HepG2 (cell line): ENCODE data around the gene SPRN. TPM values are rescaled to one million over a fixed set of nuclear protein-coding genes. Genes with fewer than 3 reads are reported as not detected.
A peak's percentile ranks its signal among the peaks of the same experiment; 100 is the strongest.

Source experiments
- GABPB1 ChIP-seq: IDR thresholded peaks from 2 replicates; pipeline ENCODE4 v1.6.1; 2016; ENCODE audit warnings: mild to moderate bottlenecking, missing genetic modification reagents, moderate library complexity, missing compliant biosample characterization
- IRF2 ChIP-seq: IDR thresholded peaks from 2 replicates; pipeline ENCODE4 v1.6.1; 2018; ENCODE audit warnings: missing genetic modification reagents, missing compliant biosample characterization
- KDM4B ChIP-seq: sonication (generic); formaldehyde crosslinking; IDR thresholded peaks from 2 replicates; pipeline ENCODE4 v1.4.0; 2020; ENCODE audit warnings: missing genetic modification reagents
- LCORL ChIP-seq, 2 experiments: fragments of 450-650 bp in 1 of 2; sonication (generic) in 1 of 2; formaldehyde crosslinking in 1 of 2; IDR thresholded peaks; 2 replicates each; pipeline versions ENCODE4 v1.5.0 to v1.6.1; 2017 to 2020; ENCODE audit warnings: antibody characterized with exemption in 1 of 2, missing genetic modification reagents in 1 of 2
- NFYB ChIP-seq: sonication (generic); formaldehyde crosslinking; IDR thresholded peaks from 2 replicates; pipeline ENCODE4 v1.4.0; 2020; ENCODE audit warnings: missing genetic modification reagents
- RAD21 ChIP-seq: fragments of 450-650 bp; formaldehyde crosslinking; IDR thresholded peaks from 2 replicates; pipeline ENCODE4 v1.5.0; 2020; ENCODE audit warnings: mild to moderate bottlenecking
- SIX1 ChIP-seq: sonication (generic); formaldehyde crosslinking; IDR thresholded peaks from 2 replicates; pipeline ENCODE4 v1.4.0; 2020; ENCODE audit warnings: missing genetic modification reagents, borderline replicate concordance
- SOX6 ChIP-seq, 2 experiments: fragments of 450-650 bp in 1 of 2; sonication (generic) in 1 of 2; formaldehyde crosslinking in 1 of 2; IDR thresholded peaks; 2 replicates each; pipeline versions ENCODE4 v1.4.0 to v1.6.1; 2017 to 2020; ENCODE audit warnings: antibody characterized with exemption in 1 of 2, mild to moderate bottlenecking in 1 of 2, missing genetic modification reagents in 1 of 2
- SRF ChIP-seq: IDR thresholded peaks from 2 replicates; pipeline ENCODE4 v1.6.1; 2011; ENCODE audit warnings: mild to moderate bottlenecking, low read depth, low read length, moderate library complexity
- SSRP1 ChIP-seq: IDR thresholded peaks from 2 replicates; pipeline ENCODE4 v1.6.1; 2016; ENCODE audit warnings: control low read depth
- TAF1 ChIP-seq: sonication (generic); formaldehyde crosslinking; IDR thresholded peaks from 2 replicates; pipeline ENCODE4 v1.4.0; 2020; ENCODE audit warnings: missing genetic modification reagents
- YY1 ChIP-seq: IDR thresholded peaks from 2 replicates; pipeline ENCODE4 v1.6.1; 2011; ENCODE audit warnings: low read length, low read depth, moderate library complexity, mild to moderate bottlenecking; ENCODE audit not compliant: insufficient read depth, insufficient replicate concordance
- ZNF160 ChIP-seq: sonication (generic); formaldehyde crosslinking; IDR thresholded peaks from 2 replicates; pipeline ENCODE4 v1.8.0; 2022; ENCODE audit warnings: mild to moderate bottlenecking, inconsistent platforms, missing genetic modification reagents
- ZNF235 ChIP-seq: sonication (generic); formaldehyde crosslinking; IDR thresholded peaks from 2 replicates; pipeline ENCODE4 v1.8.1; 2023; ENCODE audit warnings: mild to moderate bottlenecking, missing genetic modification reagents, borderline replicate concordance
- ZNF383 ChIP-seq: sonication (generic); formaldehyde crosslinking; IDR thresholded peaks from 2 replicates; pipeline ENCODE4 v1.4.0; 2020; ENCODE audit warnings: missing genetic modification reagents, mild to moderate bottlenecking, borderline replicate concordance
- ZNF468 ChIP-seq: sonication (generic); formaldehyde crosslinking; IDR thresholded peaks from 2 replicates; pipeline ENCODE4 v1.8.0; 2022; ENCODE audit warnings: mild to moderate bottlenecking, moderate library complexity, missing genetic modification reagents
- ZNF605 ChIP-seq: sonication (generic); formaldehyde crosslinking; IDR thresholded peaks from 2 replicates; pipeline ENCODE4 v1.8.0; 2022; ENCODE audit warnings: mild to moderate bottlenecking, missing genetic modification reagents
- polyA plus RNA-seq, 8 experiments: library from polyadenylated mRNA; depleted of rRNA in 3 of 8; stranded (reverse) in 7 of 8; unstranded in 1 of 8; fragments of >200 nt; fragmentation: Illumina TruSeq in 4 of 8; extraction: Trizol in 4 of 8; gene quantifications; 2 replicates each; pipeline versions ENCODE4 v1.2.1 to v1.2.3, GENCODE V29; 2011 to 2016; ENCODE audit warnings: low read depth in 4 of 8, missing spikeins in 1 of 8, mixed read lengths in 1 of 8; ENCODE audit not compliant: insufficient read depth in 1 of 8
- total RNA-seq, 5 experiments: library from RNA; depleted of rRNA; stranded (reverse); fragments of >200 nt; fragmentation: Illumina TruSeq; extraction: Trizol; gene quantifications; 2 replicates each; pipeline ENCODE4 v1.2.3, GENCODE V29; 2016; ENCODE audit warnings: low read depth in 1 of 5
- TF ChIP-seq, protein P1 (sequence below): sonication (generic); formaldehyde crosslinking; IDR thresholded peaks from 2 replicates; pipeline ENCODE4 v1.4.0; 2020; ENCODE audit warnings: missing genetic modification reagents, borderline replicate concordance
- TF ChIP-seq, protein P2 (sequence below): sonication (generic); formaldehyde crosslinking; IDR thresholded peaks from 2 replicates; pipeline ENCODE4 v1.4.0; 2020; ENCODE audit warnings: mild to moderate bottlenecking, missing genetic modification reagents
- TF ChIP-seq, protein P3 (sequence below): sonication (generic); formaldehyde crosslinking; IDR thresholded peaks from 2 replicates; pipeline ENCODE4 v1.4.0; 2020; ENCODE audit warnings: mild to moderate bottlenecking, missing genetic modification reagents
- TF ChIP-seq, protein P4 (sequence below): IDR thresholded peaks from 2 replicates; pipeline ENCODE4 v1.6.1; 2016
- TF ChIP-seq, protein P5 (sequence below): sonication (generic); formaldehyde crosslinking; IDR thresholded peaks from 2 replicates; pipeline ENCODE4 v1.4.0; 2020; ENCODE audit warnings: missing genetic modification reagents

SPRN gene
- total and polyA plus RNA-seq, 2 of the 13 experiments (the other 11 are each of a cell fraction or from before 2014, with no cell fraction given), result not detected

DNA sequence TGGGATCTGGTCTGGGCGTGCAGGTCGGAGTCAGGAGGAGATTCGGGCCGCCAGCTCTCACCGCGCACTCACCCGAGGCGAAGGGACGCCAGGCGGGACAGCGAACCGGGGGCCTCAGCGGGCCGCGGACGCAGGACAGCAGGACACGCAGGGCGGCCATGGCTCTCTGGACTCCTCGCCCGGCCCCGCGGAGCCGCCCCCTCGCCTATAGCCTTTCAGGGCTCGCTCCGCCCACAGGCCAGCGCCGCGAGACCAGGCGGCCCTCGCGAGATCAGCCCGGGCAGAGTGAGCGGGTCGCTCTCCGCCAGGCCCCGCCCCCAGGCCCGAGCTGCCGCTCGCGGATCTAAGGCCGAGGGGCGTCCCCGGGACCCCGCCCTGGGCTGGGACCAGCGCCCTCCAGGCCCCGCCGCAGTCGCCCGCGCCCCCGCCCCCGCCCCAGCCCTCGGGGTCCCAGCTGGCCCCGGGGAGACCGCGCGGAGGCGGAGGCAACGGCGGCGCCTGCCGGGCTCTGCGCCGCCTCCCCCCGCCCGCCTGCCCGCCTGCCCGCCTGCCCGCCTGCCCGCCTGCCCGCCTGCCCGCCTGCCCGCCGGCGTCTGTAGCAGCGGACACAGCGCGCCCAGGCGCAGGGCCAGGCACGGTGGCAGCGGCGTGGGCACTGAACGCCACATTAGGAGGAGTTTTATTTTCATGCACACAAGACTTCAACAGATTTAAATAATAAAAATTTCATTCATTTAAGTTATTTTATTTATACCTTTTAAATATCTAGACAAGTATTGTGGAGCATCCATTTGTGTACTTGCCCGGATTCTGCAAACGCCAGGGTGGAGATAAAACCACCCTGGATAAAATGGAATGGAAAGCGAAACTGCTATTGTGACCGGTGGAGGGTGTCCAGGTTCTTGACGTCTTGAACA is 51.0 kb downstream of the SPRN start, which contains the start of gene ECHS1 (continued):
- TF ChIP-seq, protein P1, sequence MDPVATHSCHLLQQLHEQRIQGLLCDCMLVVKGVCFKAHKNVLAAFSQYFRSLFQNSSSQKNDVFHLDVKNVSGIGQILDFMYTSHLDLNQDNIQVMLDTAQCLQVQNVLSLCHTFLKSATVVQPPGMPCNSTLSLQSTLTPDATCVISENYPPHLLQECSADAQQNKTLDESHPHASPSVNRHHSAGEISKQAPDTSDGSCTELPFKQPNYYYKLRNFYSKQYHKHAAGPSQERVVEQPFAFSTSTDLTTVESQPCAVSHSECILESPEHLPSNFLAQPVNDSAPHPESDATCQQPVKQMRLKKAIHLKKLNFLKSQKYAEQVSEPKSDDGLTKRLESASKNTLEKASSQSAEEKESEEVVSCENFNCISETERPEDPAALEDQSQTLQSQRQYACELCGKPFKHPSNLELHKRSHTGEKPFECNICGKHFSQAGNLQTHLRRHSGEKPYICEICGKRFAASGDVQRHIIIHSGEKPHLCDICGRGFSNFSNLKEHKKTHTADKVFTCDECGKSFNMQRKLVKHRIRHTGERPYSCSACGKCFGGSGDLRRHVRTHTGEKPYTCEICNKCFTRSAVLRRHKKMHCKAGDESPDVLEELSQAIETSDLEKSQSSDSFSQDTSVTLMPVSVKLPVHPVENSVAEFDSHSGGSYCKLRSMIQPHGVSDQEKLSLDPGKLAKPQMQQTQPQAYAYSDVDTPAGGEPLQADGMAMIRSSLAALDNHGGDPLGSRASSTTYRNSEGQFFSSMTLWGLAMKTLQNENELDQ, result no peak
- TF ChIP-seq YY1 (peak; percentile 93), ZNF235 (CRISPR knock-in tag) (0 out of 2 replicates have a peak, but pooled peaks have one; percentile 38), NFYB (CRISPR knock-in tag) (peak; percentile 35; the same call in 1 of the 2 replicates), ZNF605 (CRISPR knock-in tag) (peak; percentile 38; the same call in 1 of the 2 replicates), SSRP1 (CRISPR knock-in tag) (no peak), ZNF468 (no peak), TAF1 (peak; percentile 88), RAD21 (peak; percentile 49; the same call in 1 of the 2 replicates), SIX1 (no peak), GABPB1 (CRISPR knock-in tag) (peak; percentile 73), KDM4B (0 out of 2 replicates have a peak, but pooled peaks have one; percentile 37), IRF2 (CRISPR knock-in tag) (peak; percentile 23; the same call in 1 of the 2 replicates), SRF (no peak), ZNF160 (no peak), ZNF383 (CRISPR knock-in tag) (no peak), LCORL (IDR thresholded peaks at IDR 0.05) (no peak), LCORL (CRISPR knock-in tag; IDR thresholded peaks at IDR 0.05) (peak; percentile 57; the same call in 1 of the 2 replicates), SOX6 (IDR thresholded peaks at IDR 0.05) (no peak), SOX6 (CRISPR knock-in tag; IDR thresholded peaks at IDR 0.05) (peak; percentile 43; the same call in 1 of the 2 replicates)
- TF ChIP-seq, protein P2, sequence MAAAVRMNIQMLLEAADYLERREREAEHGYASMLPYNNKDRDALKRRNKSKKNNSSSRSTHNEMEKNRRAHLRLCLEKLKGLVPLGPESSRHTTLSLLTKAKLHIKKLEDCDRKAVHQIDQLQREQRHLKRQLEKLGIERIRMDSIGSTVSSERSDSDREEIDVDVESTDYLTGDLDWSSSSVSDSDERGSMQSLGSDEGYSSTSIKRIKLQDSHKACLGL (CRISPR knock-in tag), result peak; percentile 79
- TF ChIP-seq, protein P3, sequence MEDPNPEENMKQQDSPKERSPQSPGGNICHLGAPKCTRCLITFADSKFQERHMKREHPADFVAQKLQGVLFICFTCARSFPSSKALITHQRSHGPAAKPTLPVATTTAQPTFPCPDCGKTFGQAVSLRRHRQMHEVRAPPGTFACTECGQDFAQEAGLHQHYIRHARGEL (CRISPR knock-in tag), result no peak
- TF ChIP-seq, protein P4, sequence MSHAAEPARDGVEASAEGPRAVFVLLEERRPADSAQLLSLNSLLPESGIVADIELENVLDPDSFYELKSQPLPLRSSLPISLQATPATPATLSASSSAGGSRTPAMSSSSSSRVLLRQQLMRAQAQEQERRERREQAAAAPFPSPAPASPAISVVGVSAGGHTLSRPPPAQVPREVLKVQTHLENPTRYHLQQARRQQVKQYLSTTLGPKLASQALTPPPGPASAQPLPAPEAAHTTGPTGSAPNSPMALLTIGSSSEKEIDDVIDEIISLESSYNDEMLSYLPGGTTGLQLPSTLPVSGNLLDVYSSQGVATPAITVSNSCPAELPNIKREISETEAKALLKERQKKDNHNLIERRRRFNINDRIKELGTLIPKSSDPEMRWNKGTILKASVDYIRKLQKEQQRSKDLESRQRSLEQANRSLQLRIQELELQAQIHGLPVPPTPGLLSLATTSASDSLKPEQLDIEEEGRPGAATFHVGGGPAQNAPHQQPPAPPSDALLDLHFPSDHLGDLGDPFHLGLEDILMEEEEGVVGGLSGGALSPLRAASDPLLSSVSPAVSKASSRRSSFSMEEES, result no peak
- TF ChIP-seq, protein P5, sequence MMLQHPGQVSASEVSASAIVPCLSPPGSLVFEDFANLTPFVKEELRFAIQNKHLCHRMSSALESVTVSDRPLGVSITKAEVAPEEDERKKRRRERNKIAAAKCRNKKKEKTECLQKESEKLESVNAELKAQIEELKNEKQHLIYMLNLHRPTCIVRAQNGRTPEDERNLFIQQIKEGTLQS (CRISPR knock-in tag), result 0 out of 2 replicates have a peak, but pooled peaks have one; percentile 13
